Gastroesophageal sphincter (tissue), 4 donors: ENCODE data around the gene SLC39A1. TPM values are rescaled to one million over a fixed set of nuclear protein-coding genes. Genes with fewer than 3 reads are reported as not detected.

Source experiments
- ATAC-seq: fragments of 150-250 bp; one replicate; pipeline ENCODE4 v1.9.1; 2016; ENCODE audit warnings: mild to moderate bottlenecking, moderate library complexity
- H3K27ac ChIP-seq, 4 donors: fragments of 200-600 bp; sonication (generic) in 3 of 4; 1 replicate in 3 of 4; 2 replicates in 1 of 4; pipeline ENCODE4 v1.5.1; 2016 to 2019
- H3K27me3 ChIP-seq: fragments of 200-600 bp; sonication (generic); one replicate; pipeline ENCODE4 v1.5.1; 2019
- H3K36me3 ChIP-seq, 2 donors: fragments of 200-600 bp; sonication (generic); one replicate each; pipeline ENCODE4 v1.5.1; 2019; ENCODE audit warnings: control low read depth in 1 of 2
- H3K4me1 ChIP-seq, 3 donors: fragments of 200-600 bp; sonication (generic); 1 replicate in 2 of 3; 2 replicates in 1 of 3; pipeline ENCODE4 v1.5.1; 2016 to 2019; ENCODE audit warnings: control low read depth in 2 of 3
- H3K4me3 ChIP-seq, 2 donors: fragments of 200-600 bp; sonication (generic); one replicate each; pipeline ENCODE4 v1.5.1; 2019; ENCODE audit warnings: mild to moderate bottlenecking in 1 of 2, moderate library complexity in 1 of 2
- H3K9me3 ChIP-seq, 3 donors: fragments of 200-600 bp; sonication (generic); one replicate each; pipeline ENCODE4 v1.5.1; 2017 to 2019; ENCODE audit warnings: control low read depth in 2 of 3
- CTCF ChIP-seq, 4 experiments: fragments of 200-600 bp in 2 of 4; fragments of 450-650 bp in 2 of 4; sonication (generic) in 1 of 4; IDR thresholded peaks; one replicate each; pipeline ENCODE4 v1.5.1; 2017 to 2019; ENCODE audit warnings: antibody characterized with exemption in 4 of 4, mild to moderate bottlenecking in 2 of 4, moderate library complexity in 2 of 4
- EP300 ChIP-seq: sonication (generic); formaldehyde crosslinking; IDR thresholded peaks from one replicate; pipeline ENCODE4 v1.6.1; 2017; ENCODE audit warnings: antibody characterized with exemption, mild to moderate bottlenecking
- POLR2A ChIP-seq, 2 donors: fragments of 450-650 bp; IDR thresholded peaks; one replicate each; pipeline ENCODE4 v1.6.1; 2017; ENCODE audit warnings: antibody characterized with exemption in 2 of 2, mild to moderate bottlenecking in 2 of 2, moderate library complexity in 1 of 2
- POLR2AphosphoS5 ChIP-seq: sonication (generic); formaldehyde crosslinking; IDR thresholded peaks from one replicate; pipeline ENCODE4 v1.6.1; 2017; ENCODE audit warnings: antibody characterized with exemption
- WGBS, 2 donors: methylation state at CpG; one replicate each; pipeline ENCODE4 v1.1.5; 2018; ENCODE audit warnings: low coverage in 1 of 2; 5-methylcytosine and 5-hydroxymethylcytosine counted together
- total RNA-seq, 4 donors: library from RNA; depleted of rRNA; stranded (reverse); fragments of >200 nt; gene quantifications; one replicate each; pipeline ENCODE4 v1.1.0, GENCODE V29; 2016

SLC39A1 gene
- total RNA-seq, 4 donors from 2014 or later = 64.8 to 115 (median 106) TPM

GRCh38 chr1:153929981-153930948 lies 33.1 kb downstream of the SLC39A1 start:
- Histone ChIP-seq H3K4me3 (no peak overlapping the region), H3K27ac (peak overlapping the region in 1 of 4 donors; percentile 38), H3K9me3 (no peaks in the 10 kb centered on the region), H3K36me3 (peaks cover 0 to 64% of the 10 kb centered on the region in 2 donors), H3K27me3 (no peaks in the 10 kb centered on the region), H3K4me1 (peaks cover 0 to 12% (median 0%) of the 10 kb centered on the region in 3 donors)
- ATAC-seq = no peak
- 68 to 86% methylated on average over 3 to 8 of the region's 14 CpGs for WGBS, 2 donors
- TF ChIP-seq CTCF (IDR thresholded peaks at IDR 0.05) = no peak
- no peak for TF ChIP-seq POLR2A (IDR thresholded peaks at IDR 0.05)
- TF ChIP-seq POLR2AphosphoS5 = no peak
- no peak for TF ChIP-seq EP300

- H3K27ac ChIP-seq = peak overlapping the region in 3 of 4 donors; percentile 38 to 51 (median 38)
These were observed 33.9 kb downstream of the SLC39A1 start for GRCh38 chr1:153929426-153929825.

GRCh38 chr1:153928791-153929341 lies 34.5 kb downstream of the SLC39A1 start:
- Histone ChIP-seq H3K4me3 (no peak overlapping the region), H3K36me3 (peaks cover 0 to 50% of the 10 kb centered on the region in 2 donors), H3K27me3 (no peaks in the 10 kb centered on the region), H3K27ac (peak overlapping the region in 3 of 4 donors; percentile 38 to 51 (median 38)), H3K4me1 (peaks cover 0 to 18% (median 3%) of the 10 kb centered on the region in 3 donors), H3K9me3 (no peaks in the 10 kb centered on the region)
- WGBS, 2 donors = 46 to 70% methylated on average over 4 of the region's 4 CpGs
- TF ChIP-seq POLR2AphosphoS5 = no peak
- no peak for ATAC-seq

More at GRCh38 chr1:153929426-153929825, 33.9 kb downstream of the SLC39A1 start:
- Histone ChIP-seq H3K36me3 (peaks cover 0 to 56% of the 10 kb centered on the region in 2 donors), H3K4me3 (no peak overlapping the region), H3K4me1 (peaks cover 0 to 13% (median 0%) of the 10 kb centered on the region in 3 donors), H3K27me3 (no peaks in the 10 kb centered on the region), H3K9me3 (no peaks in the 10 kb centered on the region)
- WGBS, 2 donors = 89 to 92% methylated on average over 3 to 5 of the region's 5 CpGs
- no peak for ATAC-seq
- TF ChIP-seq CTCF (IDR thresholded peaks at IDR 0.05) (no peak), POLR2AphosphoS5 (no peak), EP300 (no peak), POLR2A (IDR thresholded peaks at IDR 0.05) (no peak)

- peaks cover 0 to 22% (median 7%) of the 10 kb centered on the region in 3 donors for H3K4me1 ChIP-seq
- H3K4me3 ChIP-seq = no peak overlapping the region
- H3K27ac ChIP-seq = peak overlapping the region in 3 of 4 donors; percentile 8 to 44 (median 38)
- no peak for ATAC-seq
- WGBS, 2 donors = 80 to 100% methylated on average over 1 of the region's 1 CpG
- peaks cover 0 to 44% of the 10 kb centered on the region in 2 donors for H3K36me3 ChIP-seq
- no peaks in the 10 kb centered on the region for H3K9me3 ChIP-seq
- no peaks in the 10 kb centered on the region for H3K27me3 ChIP-seq
- TF ChIP-seq POLR2A (IDR thresholded peaks at IDR 0.05) = no peak
- no peak for TF ChIP-seq CTCF (IDR thresholded peaks at IDR 0.05)
- no peak for TF ChIP-seq EP300
- TF ChIP-seq POLR2AphosphoS5 = no peak
These were observed 35.1 kb downstream of the SLC39A1 start for GRCh38 chr1:153928245-153928644.

GRCh38 chr1:153926405-153926804 lies 36.9 kb downstream of the SLC39A1 start:
- H3K9me3 ChIP-seq = no peaks in the 10 kb centered on the region
- TF ChIP-seq CTCF (IDR thresholded peaks at IDR 0.05) (no peak), POLR2A (IDR thresholded peaks at IDR 0.05) (no peak), EP300 (no peak), POLR2AphosphoS5 (no peak)
- peaks cover 0 to 27% (median 10%) of the 10 kb centered on the region in 3 donors for H3K4me1 ChIP-seq
- H3K27ac ChIP-seq = no peak overlapping the region
- WGBS, 2 donors = 69 to 80% methylated on average over 2 to 4 of the region's 4 CpGs
- no peaks in the 10 kb centered on the region for H3K27me3 ChIP-seq
- no peak overlapping the region for H3K4me3 ChIP-seq
- H3K36me3 ChIP-seq = peaks cover 0 to 25% of the 10 kb centered on the region in 2 donors
- no peak for ATAC-seq
